ENCODE data around the gene SUCO. TPM values are rescaled to one million over a fixed set of nuclear protein-coding genes. Genes with fewer than 3 reads are reported as not detected.

Gene SUCO
- total RNA-seq, 4 donors from 2014 or later, result 39.7 to 129 (median 93.9) TPM

DNA sequence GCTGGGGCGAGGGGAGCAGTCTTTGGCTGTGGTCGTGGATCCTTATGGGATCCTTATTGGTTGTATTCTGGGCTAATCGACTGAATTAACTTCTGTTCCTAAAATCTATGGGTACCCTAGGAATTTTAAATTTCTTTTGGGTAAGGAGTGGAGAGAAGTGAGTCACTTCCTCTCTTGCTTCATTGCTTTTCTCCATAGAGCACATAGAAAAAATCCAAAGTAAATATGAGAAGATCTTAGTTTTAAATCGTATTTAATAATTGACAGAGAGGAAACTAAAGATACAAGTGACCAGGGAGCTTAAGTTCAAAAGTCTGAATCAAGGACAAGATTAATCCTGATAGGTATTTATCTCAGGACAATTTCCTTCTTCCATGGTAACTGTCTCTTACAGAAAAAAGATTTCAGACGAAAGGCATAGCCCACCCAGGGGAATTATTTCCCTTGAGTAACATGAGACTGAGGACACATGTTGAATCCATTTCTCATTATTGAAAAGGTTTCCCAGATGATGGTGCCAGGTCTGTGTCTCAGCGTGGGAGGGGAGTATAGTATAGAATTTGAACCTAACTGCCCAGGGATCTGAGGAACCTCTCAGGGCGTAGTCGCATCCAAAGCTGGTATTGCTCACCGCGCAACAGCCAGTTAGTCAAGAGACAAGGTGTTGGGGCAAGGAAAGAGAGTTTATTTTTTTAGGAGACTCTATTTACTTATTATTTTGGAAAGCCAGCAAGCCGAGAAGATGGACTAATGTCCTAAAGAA is 97.3 kb downstream of the SUCO start:
- Histone ChIP-seq H3K4me1 (no peaks in the 10 kb centered on the region), H3K9me3 (no peaks in the 10 kb centered on the region), H3K27ac (no peak overlapping the region), H3K36me3 (no peaks in the 10 kb centered on the region), H3K27me3 (no peaks in the 10 kb centered on the region), H3K4me3 (no peak overlapping the region)
- TF ChIP-seq, protein P1, sequence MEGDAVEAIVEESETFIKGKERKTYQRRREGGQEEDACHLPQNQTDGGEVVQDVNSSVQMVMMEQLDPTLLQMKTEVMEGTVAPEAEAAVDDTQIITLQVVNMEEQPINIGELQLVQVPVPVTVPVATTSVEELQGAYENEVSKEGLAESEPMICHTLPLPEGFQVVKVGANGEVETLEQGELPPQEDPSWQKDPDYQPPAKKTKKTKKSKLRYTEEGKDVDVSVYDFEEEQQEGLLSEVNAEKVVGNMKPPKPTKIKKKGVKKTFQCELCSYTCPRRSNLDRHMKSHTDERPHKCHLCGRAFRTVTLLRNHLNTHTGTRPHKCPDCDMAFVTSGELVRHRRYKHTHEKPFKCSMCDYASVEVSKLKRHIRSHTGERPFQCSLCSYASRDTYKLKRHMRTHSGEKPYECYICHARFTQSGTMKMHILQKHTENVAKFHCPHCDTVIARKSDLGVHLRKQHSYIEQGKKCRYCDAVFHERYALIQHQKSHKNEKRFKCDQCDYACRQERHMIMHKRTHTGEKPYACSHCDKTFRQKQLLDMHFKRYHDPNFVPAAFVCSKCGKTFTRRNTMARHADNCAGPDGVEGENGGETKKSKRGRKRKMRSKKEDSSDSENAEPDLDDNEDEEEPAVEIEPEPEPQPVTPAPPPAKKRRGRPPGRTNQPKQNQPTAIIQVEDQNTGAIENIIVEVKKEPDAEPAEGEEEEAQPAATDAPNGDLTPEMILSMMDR (IDR thresholded peaks at IDR 0.05), result no peak
- no peak for TF ChIP-seq POLR2A (IDR thresholded peaks at IDR 0.05)
- no peak for DNase-seq
- intact Hi-C loops (cut with DNase I; ENCODE audit: low total_unique reads), result no loop called here

GRCh38 chr1:172630868-172631267 is 97.9 kb downstream of the SUCO start:
- H3K9me3 ChIP-seq, result no peaks in the 10 kb centered on the region
- no peaks in the 10 kb centered on the region for H3K27me3 ChIP-seq
- TF ChIP-seq, protein P1 (IDR thresholded peaks at IDR 0.05), result no peak
- TF ChIP-seq POLR2A (IDR thresholded peaks at IDR 0.05), result no peak
- no peaks in the 10 kb centered on the region for H3K36me3 ChIP-seq
- no peak overlapping the region for H3K27ac ChIP-seq
- intact Hi-C loops (cut with DNase I; ENCODE audit: low total_unique reads), result no loop called here
- H3K4me1 ChIP-seq, result no peaks in the 10 kb centered on the region
- H3K4me3 ChIP-seq, result no peak overlapping the region
- no peak for DNase-seq

GRCh38 chr1:172637522-172637921 is 104.6 kb downstream of the SUCO start:
- Histone ChIP-seq H3K4me3 (no peak overlapping the region), H3K4me1 (no peaks in the 10 kb centered on the region), H3K27ac (no peak overlapping the region), H3K27me3 (no peaks in the 10 kb centered on the region), H3K9me3 (no peaks in the 10 kb centered on the region), H3K36me3 (no peaks in the 10 kb centered on the region)
- intact Hi-C loops (cut with DNase I; ENCODE audit: low total_unique reads), result no loop called here
- no peak for TF ChIP-seq POLR2A (IDR thresholded peaks at IDR 0.05)
- TF ChIP-seq, protein P1 (IDR thresholded peaks at IDR 0.05), result no peak
- DNase-seq, result no peak

DNA sequence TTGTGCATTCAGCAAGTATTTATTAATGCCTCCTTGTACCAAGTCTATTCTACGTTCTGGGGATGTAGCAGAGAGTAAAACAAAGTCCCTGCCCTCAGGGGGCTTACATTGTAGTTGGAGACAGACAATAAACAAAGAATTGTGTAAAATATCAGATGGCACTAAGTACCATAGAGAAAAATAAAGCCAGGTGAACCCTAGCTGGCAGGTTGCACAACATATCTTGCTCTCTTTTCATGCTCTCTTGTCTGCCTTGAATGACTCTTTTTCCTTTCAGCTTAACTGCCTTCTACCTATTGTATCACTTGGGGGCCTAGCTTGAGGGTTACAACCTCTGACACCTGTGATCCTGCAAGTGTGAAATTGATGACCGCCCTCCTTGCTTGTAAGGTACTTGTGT is 105.3 kb downstream of the SUCO start:
- intact Hi-C loops (cut with DNase I; ENCODE audit: low total_unique reads), result no loop called here

More for the DNA sequence above, 105.3 kb downstream of the SUCO start:
- H3K36me3 ChIP-seq, result no peaks in the 10 kb centered on the region
- no peak for DNase-seq
- no peaks in the 10 kb centered on the region for H3K4me1 ChIP-seq
- TF ChIP-seq POLR2A (IDR thresholded peaks at IDR 0.05), result no peak
- TF ChIP-seq, protein P1 (IDR thresholded peaks at IDR 0.05), result no peak
- no peak overlapping the region for H3K27ac ChIP-seq
- H3K9me3 ChIP-seq, result no peaks in the 10 kb centered on the region
- no peak overlapping the region for H3K4me3 ChIP-seq
- no peaks in the 10 kb centered on the region for H3K27me3 ChIP-seq

All from uterus (tissue), 4 donors.